GM21447 (cell line): ENCODE data around the gene RAPGEFL1.
"Not testable (repeated sequence)": the region's sequence is repeated elsewhere in the genome, so short reads cannot be mapped to it uniquely, and the experiment has no call there.

Experiments
- ATAC-seq: cut with Tn5 transposase; IDR thresholded peaks from one replicate; pipeline ENCODE4 v1.9.1; 2021; ENCODE audit not compliant: unreplicated experiment

Gene RAPGEFL1

DNA sequence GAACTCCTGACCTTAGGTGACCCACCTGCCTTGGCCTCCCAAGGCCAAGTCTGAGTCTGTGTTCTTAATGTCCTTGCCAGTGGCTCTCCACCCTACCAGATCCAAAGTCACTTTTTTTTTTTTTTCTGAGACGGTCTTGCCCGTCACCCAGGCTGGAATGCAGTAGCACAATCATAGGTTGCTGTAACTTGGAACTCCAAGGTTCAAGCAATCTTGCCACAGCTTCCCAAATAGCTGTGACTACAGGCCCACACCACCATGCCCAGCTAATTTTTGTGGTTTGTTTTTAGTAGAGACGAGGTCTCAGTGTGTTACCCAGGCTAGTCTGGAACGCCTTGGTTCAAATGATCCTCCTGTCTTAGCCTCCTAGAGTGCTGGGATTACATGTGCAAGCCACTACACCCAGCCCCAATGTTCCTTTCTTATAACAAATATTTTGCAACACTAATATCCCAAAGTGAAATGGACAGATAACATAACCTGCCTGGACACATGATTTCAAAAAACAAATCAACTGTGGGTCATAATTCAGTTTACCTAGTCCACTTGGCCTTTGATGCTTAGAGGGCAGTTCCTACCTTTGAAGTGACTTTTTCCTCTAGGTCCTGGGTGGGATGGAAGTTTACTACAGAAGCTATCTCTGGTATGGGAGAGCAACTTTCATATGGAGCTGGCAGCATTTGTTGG is 4.0 kb upstream of the RAPGEFL1 start:
- ATAC-seq = no peak

DNA sequence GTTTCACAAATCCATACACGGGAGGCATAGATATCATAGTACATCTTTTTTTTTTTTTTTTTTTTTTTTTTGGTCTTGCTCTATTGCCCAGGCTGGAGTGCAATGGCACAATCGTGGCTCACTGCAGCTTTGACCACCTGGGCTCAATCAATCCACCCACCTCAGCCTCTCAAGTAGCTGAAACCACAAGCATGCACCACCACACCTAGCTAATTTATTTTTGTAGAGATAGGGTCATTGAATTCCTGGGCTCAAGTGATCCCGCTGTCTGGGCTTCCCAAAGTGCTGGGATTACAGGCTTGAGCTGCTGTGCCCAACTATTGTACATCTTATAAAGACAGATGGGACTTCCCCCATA is 3.5 kb upstream of the RAPGEFL1 start:
- ATAC-seq = no peak

- no peak for ATAC-seq
These were observed 2.8 kb upstream of the RAPGEFL1 start for GRCh38 chr17:40174514-40174913.

DNA sequence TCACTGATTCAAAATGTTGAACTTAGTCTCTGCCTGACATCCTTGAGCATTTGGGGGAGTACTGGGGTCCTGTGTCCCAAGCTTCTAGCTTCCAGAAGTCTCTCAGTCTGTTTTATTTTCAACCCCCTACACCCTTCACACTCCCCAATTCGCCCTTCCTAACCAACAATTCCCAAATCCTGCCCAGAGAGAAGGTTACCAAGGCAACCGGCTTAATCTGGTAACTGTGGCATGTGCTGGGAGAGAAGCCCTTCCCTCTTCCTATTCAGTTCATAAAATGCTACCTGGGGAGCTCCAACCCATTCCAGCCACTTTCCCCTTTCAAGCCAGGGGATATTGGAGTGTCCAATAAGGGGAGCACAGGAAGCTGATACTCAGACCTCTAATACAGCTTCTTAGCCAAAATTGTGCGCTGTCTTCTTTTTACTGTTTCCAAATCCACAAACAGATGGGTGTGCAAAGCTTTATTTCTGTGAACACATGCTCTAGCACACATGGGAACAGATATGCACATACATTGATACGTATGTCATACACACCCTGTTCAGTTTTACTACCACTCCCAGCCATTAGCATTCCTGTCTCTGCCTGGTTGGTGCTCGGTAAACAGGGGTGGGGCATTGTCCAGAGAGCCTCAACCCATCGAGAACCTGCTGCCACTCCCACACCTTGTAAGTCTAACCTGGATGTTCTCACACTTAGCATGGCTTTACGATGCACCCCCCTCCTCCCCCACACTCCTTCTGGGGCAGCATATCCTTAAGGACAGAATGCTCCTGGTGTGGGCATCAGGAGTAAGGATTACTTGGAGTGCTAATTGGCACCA is 1.1 kb upstream of the RAPGEFL1 start:
- ATAC-seq = no peak

DNA sequence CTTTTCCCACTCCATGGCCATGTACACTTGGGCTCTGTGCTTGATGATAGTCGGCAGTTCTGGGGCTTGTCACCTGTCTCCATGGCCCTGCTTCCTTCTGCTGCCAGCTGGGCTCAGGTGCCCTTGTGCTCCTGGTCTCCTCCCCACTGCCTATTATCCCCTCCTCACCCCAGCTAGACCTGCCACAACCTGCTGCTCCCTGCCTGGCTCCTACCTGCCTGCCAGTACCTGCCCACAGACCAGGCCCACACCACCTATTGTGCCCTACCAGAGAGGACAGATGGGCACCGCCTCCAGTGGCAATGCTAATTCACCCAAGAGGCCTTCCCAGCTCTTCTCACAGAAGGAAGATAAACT is 538 bp upstream of the RAPGEFL1 start:
- no peak for ATAC-seq

- no peak for ATAC-seq
These were observed 841 bp downstream of the RAPGEFL1 start for GRCh38 chr17:40178021-40178601.

GRCh38 chr17:40178660-40179059 is 1.4 kb downstream of the RAPGEFL1 start:
- no peak for ATAC-seq

GRCh38 chr17:40179923-40180659 is 2.8 kb downstream of the RAPGEFL1 start:
- no peak for ATAC-seq

GRCh38 chr17:40180694-40181093 is 3.4 kb downstream of the RAPGEFL1 start:
- ATAC-seq = no peak

GRCh38 chr17:40181205-40181604 is 3.9 kb downstream of the RAPGEFL1 start:
- no peak for ATAC-seq

DNA sequence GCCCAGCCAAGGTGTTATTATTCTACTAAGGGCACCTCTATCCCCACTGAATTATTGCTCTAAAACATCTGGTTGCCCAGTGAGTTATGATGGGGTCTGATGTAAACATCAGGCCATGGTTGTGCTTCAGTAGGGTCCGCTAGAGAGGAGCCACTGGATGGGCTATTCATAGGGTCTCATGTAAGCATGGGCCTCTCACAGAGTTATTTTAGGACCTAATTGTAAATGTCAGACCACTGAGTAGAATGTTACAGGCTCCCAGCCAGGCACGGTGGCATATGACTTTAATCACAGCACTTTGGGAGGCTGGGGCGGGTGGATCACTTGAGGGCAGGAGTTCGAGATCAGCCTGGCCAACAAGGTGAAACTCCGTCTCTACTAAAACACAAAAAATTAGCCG is 5.3 kb downstream of the RAPGEFL1 start:
- ATAC-seq = no peak

DNA sequence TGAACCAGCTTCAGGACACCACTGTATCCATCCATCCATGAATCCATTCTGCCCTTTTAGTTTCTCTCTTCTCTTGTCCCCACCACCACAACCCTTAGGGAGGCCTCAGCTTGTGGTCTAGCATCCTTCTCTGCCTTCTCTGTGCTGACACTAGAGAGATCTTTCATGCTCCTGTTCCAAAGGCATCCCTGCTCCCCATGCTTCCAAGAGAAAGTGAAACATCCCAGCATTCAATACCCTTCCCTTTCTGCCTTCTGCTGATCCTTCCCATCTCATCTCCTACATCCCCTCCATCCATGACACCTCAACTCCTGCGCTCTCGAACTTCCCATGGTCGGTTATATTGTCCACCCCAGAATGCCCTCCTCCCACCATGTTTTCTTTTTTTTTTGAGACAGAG is 10.0 kb downstream of the RAPGEFL1 start:
- ATAC-seq = no peak

DNA sequence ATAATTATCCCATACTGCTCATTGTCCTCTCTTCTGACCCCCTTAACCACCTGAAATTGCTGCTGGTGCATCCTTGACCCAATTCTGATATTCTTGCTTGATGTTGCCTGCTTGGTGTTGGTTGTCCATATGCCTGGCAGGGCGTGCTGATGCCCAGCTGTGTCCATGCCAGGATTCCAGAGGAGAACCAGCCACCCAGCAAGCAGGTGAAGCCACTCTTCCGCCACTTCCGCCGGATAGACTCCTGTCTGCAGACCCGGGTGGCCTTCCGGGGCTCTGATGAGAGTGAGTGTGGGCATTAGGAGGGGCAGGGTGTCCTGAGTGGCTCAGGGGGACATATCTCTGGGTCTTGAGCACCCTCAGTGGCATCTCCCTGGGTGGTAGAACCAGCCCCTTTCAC is 11.4 kb downstream of the RAPGEFL1 start:
- ATAC-seq = no peak

DNA sequence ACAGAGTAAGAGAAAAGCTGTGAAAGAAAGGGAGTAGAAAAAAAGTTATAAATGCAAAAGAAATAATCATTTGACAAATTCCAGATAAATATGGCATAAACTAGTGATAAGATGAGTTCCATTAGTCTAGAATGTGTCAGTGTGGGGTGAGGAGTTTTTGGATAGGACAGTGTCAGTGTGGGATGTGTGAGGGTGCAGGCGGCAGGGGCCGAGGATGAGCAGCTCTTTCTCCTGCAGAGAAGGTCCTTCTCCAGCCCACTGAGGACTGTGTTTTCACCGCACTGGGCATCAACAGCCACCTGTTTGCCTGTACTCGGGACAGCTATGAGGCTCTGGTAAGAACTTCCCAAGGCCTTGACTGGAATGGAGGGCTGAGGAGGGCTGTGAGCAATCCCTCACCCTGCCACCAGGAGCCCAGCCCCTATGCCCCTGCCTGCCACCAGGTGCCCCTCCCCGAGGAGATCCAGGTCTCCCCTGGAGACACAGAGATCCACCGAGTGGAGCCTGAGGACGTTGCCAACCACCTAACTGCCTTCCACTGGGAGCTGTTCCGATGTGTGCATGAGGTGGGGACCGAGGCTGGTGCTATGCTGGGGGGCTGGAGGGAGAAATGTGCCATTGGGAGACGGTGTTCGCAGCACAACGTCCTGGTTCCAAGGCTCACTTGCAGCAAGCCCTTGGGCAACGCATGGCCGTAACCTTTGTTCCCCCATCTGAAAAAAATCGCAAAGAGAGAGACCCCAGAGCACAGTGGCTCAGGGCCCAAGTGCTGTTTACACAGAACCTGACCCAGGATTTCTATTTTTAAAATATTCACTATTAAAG is 13.1 kb downstream of the RAPGEFL1 start:
- no peak for ATAC-seq

- peak; percentile 65 for ATAC-seq
These were observed 14.3 kb downstream of the RAPGEFL1 start for GRCh38 chr17:40191237-40192208.

DNA sequence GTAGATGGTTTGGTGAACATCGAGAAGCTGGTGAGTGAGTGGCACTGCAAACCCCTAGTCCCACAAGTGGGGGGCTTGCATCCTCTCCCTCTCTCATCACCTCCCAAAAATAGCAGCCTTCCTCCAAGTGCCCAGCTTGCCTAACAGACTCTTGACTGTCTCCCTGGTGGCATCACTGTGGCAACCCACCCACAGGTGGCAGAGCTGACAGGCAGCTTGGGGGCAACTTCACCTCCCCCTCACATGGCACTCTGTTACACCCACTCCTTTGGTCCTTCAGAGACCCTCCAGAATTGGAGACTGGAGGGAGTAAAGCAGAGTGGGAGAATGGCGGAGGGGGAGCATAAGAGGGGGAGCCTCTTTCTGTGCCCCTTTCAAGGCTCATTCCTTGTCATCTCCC is 15.7 kb downstream of the RAPGEFL1 start:
- ATAC-seq = no peak

GRCh38 chr17:40194821-40195220 is 17.6 kb downstream of the RAPGEFL1 start:
- no peak for ATAC-seq

DNA sequence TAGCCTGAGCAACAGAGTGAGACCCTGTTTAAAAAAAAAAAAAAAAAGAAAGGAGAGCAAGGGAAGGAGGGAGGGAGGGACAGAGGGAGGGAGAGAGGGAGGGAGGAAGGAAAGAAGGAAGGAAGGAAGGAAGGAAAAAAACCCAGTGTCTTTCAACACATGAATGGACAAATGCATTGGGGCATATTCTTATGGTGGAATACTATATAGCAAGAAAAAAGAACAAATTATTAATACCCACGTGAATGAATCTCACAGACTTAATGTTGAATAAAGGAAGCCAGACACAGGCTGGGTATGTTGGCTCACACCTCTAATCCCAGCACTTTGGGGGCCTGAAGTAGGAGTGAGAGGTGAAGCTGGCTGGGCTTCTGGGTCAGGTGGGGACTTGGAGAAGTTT is 20.3 kb downstream of the RAPGEFL1 start:
- ATAC-seq = no peak

DNA sequence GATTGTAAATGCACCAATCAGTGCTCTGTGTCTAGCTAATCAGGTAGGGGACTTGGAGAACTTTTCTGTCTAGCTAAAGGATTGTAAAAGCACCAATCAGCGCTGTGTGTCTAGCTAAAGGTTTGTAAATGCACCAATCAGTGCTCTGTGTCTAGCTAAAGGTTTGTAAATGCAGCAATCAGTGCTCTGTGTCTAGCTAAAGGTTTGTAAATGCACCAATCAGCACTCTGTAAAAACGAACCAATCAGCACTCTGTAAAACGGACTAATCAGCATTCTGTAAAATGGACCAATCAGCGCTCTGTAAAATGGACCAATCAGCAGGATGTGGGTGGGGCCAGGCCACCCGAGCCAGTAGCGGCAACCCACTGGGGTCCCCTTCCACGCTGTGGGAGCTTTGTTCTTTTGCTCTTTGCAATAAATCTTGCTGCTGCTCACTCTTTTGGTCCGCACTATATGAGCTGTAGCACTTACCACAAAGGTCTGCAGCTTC is 20.7 kb downstream of the RAPGEFL1 start:
- ATAC-seq = not testable (repeated sequence)
